ENCODE results near the gene GRIP2.
"Not testable (repeated sequence)": the region's sequence is repeated elsewhere in the genome, so short reads cannot be mapped to it uniquely, and the experiment has no call there.

GRIP2 gene

DNA sequence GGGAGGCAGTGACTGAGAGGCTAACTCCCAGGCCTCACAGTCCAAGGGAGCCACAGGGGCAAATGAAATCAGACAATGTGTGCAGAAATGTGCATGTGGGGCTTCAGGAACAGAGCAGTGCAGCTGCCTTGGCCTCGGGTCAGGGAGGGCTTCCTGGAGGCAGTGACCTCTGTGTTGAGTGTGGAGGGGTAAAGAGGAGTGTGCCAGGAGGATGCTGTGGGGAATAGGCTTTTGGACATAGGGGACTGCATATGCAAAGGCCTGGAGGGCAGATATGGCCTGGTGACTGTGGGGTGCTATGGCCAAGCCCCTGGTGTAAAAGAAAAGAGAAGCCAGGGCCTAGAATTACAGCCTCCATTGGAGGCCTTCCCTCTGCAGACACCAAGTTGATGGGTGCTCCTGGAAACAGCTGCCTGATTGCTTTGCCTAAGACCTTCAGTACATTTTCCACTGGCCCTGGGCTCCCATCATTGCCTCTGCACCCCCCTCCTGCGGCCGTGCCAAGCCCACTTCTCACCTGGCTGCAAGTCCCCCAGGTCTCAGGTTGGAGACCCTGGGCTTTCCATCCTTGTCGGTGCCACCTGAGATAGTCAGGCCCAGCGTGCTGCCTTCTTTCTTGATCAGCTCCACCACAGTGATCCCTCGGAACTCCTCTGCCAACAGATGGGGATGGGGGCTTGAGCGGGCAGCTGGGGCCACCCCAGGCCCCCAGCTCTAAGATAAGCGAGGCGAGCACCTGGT, 15.1 kb downstream of the GRIP2 start:
- H3K9ac ChIP-seq (ENCODE audit: low read depth, low read length) = no peak overlapping the region
- H3K9me3 ChIP-seq (ENCODE audit: control insufficient read depth, insufficient read depth, low read length) = no peaks in the 10 kb centered on the region; the same call in 1 of the 2 replicates
- no peaks in the 10 kb centered on the region for H3K36me3 ChIP-seq (ENCODE audit: insufficient read depth, low read length)
- peaks cover 16% of the 10 kb centered on the region for H3K4me1 ChIP-seq (ENCODE audit: insufficient read depth, low read length)

DNA sequence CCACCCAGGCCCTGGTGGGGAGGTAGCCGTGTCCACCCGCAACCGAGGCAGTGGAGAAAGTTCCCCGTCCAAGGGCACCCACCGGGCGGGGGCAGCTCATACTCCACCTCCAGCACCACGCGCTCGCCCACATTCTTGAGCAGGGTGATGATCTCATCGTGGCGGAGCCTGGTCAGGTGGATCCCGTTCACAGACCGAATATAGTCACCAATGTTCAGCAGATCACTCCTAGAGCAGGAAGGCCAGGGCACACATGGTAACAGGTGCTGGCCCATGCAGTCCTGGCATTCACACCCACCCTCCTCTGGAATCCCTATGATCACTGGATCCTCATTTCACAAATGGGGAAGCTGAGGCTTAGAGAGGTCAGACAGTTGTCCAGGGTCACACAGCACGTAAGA, 15.8 kb downstream of the GRIP2 start:
- H3K9me3 ChIP-seq (ENCODE audit: control insufficient read depth, insufficient read depth, low read length) = no peaks in the 10 kb centered on the region
- no peaks in the 10 kb centered on the region for H3K36me3 ChIP-seq (ENCODE audit: insufficient read depth, low read length)
- peaks cover 16% of the 10 kb centered on the region for H3K4me1 ChIP-seq (ENCODE audit: insufficient read depth, low read length)
- H3K9ac ChIP-seq (ENCODE audit: low read depth, low read length) = no peak overlapping the region

DNA sequence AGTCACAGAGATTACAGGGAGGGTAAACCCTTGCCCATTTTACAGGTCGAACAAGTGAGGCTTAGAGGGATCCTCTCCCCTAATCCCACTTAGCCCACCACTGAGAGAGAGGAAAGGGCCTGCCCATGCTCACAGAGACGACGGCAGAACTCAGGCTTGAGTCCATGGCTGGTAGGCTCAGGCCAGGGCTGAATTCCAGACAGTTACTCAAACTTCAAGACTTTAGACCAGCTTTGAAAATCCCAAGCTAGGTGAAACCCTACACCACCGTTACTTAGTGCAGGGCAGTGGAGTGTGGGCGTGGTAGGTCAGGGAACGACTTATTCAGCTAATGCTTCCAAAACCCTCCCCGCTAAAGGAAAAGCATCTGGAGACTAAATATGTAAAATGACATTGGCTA, 16.4 kb downstream of the GRIP2 start:
- H3K9me3 ChIP-seq (ENCODE audit: control insufficient read depth, insufficient read depth, low read length) = no peaks in the 10 kb centered on the region
- H3K9ac ChIP-seq (ENCODE audit: low read depth, low read length) = no peak overlapping the region
- no peaks in the 10 kb centered on the region for H3K36me3 ChIP-seq (ENCODE audit: insufficient read depth, low read length)
- peaks cover 16% of the 10 kb centered on the region for H3K4me1 ChIP-seq (ENCODE audit: insufficient read depth, low read length)

DNA sequence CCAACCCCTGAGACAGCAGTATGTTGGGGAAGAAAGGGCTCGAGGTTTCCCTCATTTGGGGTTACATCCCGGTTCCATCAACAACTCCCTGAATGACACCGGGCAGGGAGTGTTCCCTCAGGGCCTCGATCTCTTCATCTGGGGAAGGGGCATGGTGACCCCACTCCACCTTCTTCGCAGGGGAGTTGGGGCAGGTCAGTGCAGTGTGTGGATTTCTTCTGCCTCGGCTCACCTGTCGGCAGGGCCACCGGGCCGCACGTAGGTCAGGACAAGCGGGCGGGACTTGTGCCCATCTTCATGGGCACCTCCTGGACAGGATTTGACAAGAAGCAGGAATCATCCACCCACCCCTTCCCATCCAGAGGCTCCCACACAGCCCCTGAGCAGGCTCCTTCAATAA, 17.4 kb downstream of the GRIP2 start:
- no peaks in the 10 kb centered on the region for H3K9me3 ChIP-seq (ENCODE audit: control insufficient read depth, insufficient read depth, low read length)
- no peak overlapping the region for H3K9ac ChIP-seq (ENCODE audit: low read depth, low read length)
- H3K36me3 ChIP-seq (ENCODE audit: insufficient read depth, low read length) = no peaks in the 10 kb centered on the region
- H3K4me1 ChIP-seq (ENCODE audit: insufficient read depth, low read length) = peaks cover 16% of the 10 kb centered on the region

DNA sequence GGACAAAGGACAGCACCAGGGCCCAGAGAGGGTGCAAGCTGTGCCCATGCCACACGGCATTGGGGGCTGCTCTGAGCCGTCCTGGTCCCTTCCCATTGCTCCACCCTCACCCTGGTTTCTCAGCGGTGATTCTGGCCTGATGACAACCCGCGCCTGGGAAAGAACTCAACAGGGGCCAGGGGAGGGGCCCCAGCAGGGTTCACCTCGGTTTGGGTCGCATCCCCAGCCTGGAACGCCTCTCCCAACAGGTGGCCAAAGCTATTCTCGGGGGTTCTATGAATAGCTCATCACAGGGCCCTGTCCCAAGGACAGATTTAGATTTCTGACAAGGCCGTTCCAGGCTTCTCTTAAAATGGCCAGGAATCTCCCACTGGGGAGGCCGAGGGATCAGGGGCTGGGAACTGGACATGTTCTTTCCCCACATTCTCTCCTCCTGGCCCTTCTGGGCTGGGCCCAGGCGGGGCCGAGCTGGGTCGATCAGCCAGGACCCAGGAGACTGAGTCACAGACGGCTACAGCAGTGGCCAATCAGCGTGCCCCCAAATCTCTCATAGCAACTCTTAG, 17.9 kb downstream of the GRIP2 start:
- H3K4me1 ChIP-seq (ENCODE audit: insufficient read depth, low read length) = peaks cover 16% of the 10 kb centered on the region
- H3K9ac ChIP-seq (ENCODE audit: low read depth, low read length) = no peak overlapping the region
- H3K9me3 ChIP-seq (ENCODE audit: control insufficient read depth, insufficient read depth, low read length) = no peaks in the 10 kb centered on the region

DNA sequence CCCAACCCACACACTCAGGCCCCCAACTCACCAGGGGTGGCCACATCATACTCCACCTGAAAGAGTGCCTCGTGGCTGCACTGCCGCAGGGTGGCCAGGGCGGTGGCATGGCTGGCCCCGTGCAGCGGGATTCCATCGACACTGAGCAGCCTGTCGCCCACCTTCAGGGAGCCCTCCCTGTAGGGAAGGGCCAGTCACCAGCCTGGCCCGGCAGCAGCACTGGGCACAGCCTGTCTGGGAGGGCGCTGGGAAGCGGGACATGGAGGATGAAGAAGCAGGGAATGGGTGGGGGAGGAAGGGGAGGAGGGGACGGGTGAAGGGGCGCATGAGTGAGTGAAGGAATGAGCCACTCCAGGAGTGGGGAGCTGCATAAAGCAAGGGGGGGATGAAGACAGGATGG, 18.5 kb downstream of the GRIP2 start:
- Histone ChIP-seq H3K9ac (ENCODE audit: low read depth, low read length) (no peak overlapping the region), H3K9me3 (ENCODE audit: control insufficient read depth, insufficient read depth, low read length) (no peaks in the 10 kb centered on the region), H3K4me1 (ENCODE audit: insufficient read depth, low read length) (peaks cover 14% of the 10 kb centered on the region), H3K36me3 (ENCODE audit: insufficient read depth, low read length) (no peaks in the 10 kb centered on the region)

More for the DNA sequence above, 17.9 kb downstream of the GRIP2 start:
- no peaks in the 10 kb centered on the region for H3K36me3 ChIP-seq (ENCODE audit: insufficient read depth, low read length)

DNA sequence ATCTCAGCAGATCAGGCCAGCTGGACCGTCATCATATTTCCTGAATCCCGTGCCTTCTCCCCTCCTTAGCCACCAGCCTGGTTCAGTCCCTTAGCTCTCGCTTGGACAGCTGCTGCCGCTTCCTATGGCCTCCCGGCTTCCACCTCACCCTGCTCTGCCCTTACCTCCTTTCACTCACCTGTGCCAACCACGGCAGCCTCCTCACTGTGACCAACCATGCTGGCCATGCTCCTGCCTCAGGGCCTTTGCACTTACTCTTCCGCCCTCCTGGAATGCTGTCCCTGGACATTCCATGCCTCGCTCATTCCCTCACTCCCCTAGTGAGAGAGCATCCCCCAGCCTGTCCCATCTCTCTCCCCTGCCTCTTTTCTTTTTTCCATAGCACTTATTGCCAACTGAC, 19.2 kb downstream of the GRIP2 start:
- Histone ChIP-seq H3K9me3 (ENCODE audit: control insufficient read depth, insufficient read depth, low read length) (no peaks in the 10 kb centered on the region), H3K9ac (ENCODE audit: low read depth, low read length) (no peak overlapping the region), H3K36me3 (ENCODE audit: insufficient read depth, low read length) (no peaks in the 10 kb centered on the region), H3K4me1 (ENCODE audit: insufficient read depth, low read length) (peaks cover 8% of the 10 kb centered on the region; the same call in 1 of the 2 replicates)

DNA sequence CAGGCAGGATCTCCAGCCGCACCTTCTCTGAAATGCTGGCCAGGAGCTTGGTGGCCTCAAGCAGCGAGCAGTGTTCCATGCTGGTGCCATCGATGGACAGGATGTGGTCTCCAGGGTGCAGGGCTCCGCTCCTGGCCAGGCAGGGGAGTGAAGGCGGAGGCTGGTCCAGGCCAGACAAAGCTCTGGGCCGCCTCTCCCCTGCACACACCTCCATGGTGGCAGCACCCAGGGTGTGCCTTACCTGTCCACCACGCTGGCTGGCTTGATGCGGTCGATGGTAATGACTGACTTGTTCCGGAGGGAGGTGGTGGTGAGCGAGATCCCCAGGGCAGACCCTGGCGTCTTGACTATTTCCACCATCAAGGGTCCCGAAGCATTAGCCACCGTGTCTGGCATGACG, 20.0 kb downstream of the GRIP2 start:
- Histone ChIP-seq H3K36me3 (ENCODE audit: insufficient read depth, low read length) (no peaks in the 10 kb centered on the region), H3K9me3 (ENCODE audit: control insufficient read depth, insufficient read depth, low read length) (no peaks in the 10 kb centered on the region), H3K4me1 (ENCODE audit: insufficient read depth, low read length) (peaks cover 5% of the 10 kb centered on the region; the same call in 1 of the 2 replicates), H3K9ac (ENCODE audit: low read depth, low read length) (no peak overlapping the region)

DNA sequence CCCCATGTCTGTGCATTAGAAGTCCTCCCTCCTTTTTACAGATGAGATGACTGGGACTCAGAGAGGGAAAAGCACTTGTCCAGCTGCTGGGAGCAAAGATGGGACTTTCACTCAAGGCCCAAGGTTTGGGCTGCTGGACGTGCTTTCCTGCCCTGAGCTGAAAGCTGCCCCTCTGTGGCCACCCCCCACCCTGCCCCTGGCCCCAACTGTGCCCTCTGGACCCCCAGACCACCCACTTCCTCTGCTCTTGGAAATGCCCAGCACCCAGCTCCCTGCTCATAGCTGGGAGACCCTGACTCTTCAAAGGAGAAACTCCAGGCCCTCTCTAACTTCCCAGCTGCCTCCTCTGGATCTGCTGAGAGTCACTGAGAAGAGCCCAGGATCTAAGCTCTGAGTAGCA, 20.7 kb downstream of the GRIP2 start:
- Histone ChIP-seq H3K9me3 (ENCODE audit: control insufficient read depth, insufficient read depth, low read length) (no peaks in the 10 kb centered on the region), H3K36me3 (ENCODE audit: insufficient read depth, low read length) (no peaks in the 10 kb centered on the region), H3K4me1 (ENCODE audit: insufficient read depth, low read length) (peaks cover under 1% of the 10 kb centered on the region; the same call in 1 of the 2 replicates), H3K9ac (ENCODE audit: low read depth, low read length) (no peak overlapping the region)

DNA sequence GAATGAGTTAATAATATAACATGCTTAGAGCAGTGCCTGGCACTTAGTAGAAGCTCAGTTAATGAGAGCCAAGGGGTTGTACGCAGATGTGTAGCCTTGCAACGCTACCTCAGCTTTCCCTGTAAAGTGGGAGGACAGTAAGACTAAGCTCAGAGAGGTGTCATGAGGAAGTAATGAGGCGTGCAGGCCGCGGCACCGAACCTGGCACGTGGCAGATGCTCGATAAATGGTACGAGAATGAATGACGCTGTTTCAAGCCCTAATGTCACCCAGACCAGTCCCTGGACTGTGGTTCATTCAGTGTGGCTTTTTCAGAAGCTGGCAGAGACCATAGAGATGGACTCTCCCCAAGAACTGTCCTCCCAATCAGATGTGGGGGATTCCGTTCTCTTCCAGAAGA, 21.2 kb downstream of the GRIP2 start:
- Histone ChIP-seq H3K36me3 (ENCODE audit: insufficient read depth, low read length) (no peaks in the 10 kb centered on the region), H3K9ac (ENCODE audit: low read depth, low read length) (no peak overlapping the region), H3K4me1 (ENCODE audit: insufficient read depth, low read length) (no peaks in the 10 kb centered on the region; the same call in 1 of the 2 replicates), H3K9me3 (ENCODE audit: control insufficient read depth, insufficient read depth, low read length) (no peaks in the 10 kb centered on the region)

DNA sequence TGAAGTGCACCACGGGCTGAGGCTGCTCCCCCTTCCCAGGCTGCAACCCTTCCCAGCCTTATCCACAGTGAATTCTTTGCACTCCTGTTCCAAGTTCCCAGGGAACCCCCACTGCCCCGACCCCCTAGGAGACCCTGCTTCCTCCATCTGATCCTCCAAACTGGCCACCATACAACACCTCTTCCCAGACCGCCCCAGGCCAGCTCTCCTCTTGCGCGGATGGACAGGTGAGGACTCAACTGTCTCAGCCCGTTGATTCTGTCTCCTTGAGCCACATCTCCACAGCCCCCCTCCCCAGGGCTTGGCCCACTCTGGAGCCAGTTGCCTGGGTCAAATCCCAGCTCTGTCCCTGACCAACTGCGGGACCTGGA, 21.7 kb downstream of the GRIP2 start:
- Histone ChIP-seq H3K4me1 (ENCODE audit: insufficient read depth, low read length) (no peaks in the 10 kb centered on the region; the same call in 1 of the 2 replicates), H3K36me3 (ENCODE audit: insufficient read depth, low read length) (no peaks in the 10 kb centered on the region), H3K9me3 (ENCODE audit: control insufficient read depth, insufficient read depth, low read length) (no peaks in the 10 kb centered on the region), H3K9ac (ENCODE audit: low read depth, low read length) (no peak overlapping the region)

DNA sequence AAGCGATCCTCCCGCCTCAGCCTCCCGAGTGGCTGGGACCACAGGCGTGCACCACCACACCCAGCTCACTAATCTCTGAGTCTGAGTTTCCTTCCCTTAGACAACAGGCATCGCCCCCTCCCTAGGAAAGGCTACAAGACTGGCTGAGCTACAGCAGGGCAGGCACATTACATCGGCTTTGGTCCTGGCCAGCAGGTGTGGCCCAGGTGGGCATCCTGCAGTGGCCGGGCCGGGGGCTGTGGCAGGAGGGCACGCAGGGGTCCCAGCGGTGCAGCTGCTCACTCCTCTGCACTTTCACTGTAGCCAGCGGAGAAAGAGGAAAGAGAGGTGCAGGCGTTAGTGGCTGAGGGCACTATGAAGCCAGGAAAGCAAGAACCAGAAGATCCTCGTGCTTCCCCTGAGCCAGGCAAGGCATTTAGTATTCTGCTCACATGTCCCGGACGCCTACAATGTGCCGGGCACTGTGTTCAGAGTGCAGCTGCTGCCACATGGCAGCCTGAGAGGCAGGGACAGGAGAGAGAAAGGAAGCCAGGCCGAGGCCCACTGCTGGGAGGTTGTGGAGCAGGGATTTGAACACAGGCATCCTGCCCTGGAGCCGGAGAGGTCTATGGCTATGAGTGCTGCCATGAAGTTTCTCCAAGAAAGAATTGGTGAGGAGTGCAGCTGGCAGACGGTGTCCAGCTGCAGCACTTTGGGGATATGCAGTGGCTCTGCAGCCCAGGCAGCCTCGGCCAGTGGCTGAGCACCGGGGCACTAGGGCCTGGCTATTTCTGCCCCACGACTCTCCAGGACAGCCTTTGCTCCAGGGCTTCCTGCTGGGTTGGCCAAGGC, 22.3 kb downstream of the GRIP2 start:
- no peaks in the 10 kb centered on the region for H3K36me3 ChIP-seq (ENCODE audit: insufficient read depth, low read length)
- no peaks in the 10 kb centered on the region for H3K9me3 ChIP-seq (ENCODE audit: control insufficient read depth, insufficient read depth, low read length)
- no peak overlapping the region for H3K9ac ChIP-seq (ENCODE audit: low read depth, low read length)
- H3K4me1 ChIP-seq (ENCODE audit: insufficient read depth, low read length) = no peaks in the 10 kb centered on the region; the same call in 1 of the 2 replicates

DNA sequence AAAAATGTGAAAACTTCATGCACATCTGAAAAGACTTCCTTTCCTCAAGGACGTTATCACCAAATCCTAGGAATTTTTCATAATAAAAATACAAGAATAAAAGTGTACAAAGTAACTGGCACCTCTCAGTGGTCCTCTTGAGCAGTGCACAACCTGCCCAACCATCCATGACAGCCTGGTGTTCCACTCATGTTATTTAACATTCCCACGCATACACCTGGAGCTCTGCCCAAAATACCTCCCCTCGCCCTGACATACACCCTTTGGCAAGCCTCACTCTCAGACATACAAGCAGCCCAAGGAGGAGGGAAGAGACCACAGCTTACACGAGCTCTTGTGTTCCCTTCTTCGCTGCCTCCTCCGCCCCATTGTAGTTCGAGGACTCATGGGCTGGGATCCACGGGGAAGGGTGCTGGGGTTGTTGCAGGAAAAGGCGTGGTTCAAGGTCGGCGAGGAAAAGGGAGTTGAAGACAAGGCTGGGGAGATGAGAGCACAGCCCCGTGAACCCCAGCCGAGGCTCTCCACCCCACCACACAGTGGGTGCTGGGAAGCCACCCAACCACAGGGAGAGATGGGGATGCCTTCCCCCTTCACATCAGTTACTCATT, 23.3 kb downstream of the GRIP2 start:
- Histone ChIP-seq H3K4me1 (ENCODE audit: insufficient read depth, low read length) (peaks cover under 1% of the 10 kb centered on the region; the same call in 1 of the 2 replicates), H3K36me3 (ENCODE audit: insufficient read depth, low read length) (no peaks in the 10 kb centered on the region), H3K9me3 (ENCODE audit: control insufficient read depth, insufficient read depth, low read length) (no peaks in the 10 kb centered on the region), H3K9ac (ENCODE audit: low read depth, low read length) (no peak overlapping the region)

DNA sequence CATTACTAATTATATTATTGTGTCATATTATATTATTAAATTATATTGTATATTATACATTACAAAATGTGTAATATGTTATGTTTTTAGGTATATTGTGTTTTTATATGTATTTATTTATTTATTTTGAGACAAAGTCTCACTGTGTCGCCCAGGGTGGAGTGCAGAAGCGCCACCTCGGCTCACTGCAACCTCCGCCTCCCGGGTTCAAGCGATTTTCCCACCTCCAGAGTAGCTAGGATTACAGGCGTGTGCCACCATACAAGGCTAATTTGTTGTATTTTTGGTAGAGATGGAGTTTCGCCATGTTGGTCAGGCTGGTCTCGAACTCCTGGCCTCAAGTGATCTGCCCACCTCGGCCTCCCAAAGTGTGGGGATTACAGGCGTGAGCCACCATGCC, 24.6 kb downstream of the GRIP2 start:
- not testable (repeated sequence) for H3K4me1 ChIP-seq (ENCODE audit: insufficient read depth, low read length); H3K9ac ChIP-seq (ENCODE audit: low read depth, low read length); H3K9me3 ChIP-seq (ENCODE audit: control insufficient read depth, insufficient read depth, low read length); H3K36me3 ChIP-seq (ENCODE audit: insufficient read depth, low read length)

Data from ES-I3 (cell line).